ENCODE data around the gene KCNMA1.

KCNMA1 gene

GRCh38 chr10:77620731-77621130 is 16.9 kb downstream of the KCNMA1 start:
- TF ChIP-seq CTCF (IDR thresholded peaks at IDR 0.05; ENCODE audit: low read depth, low read length), result no peak
- no peak for DNase-seq (ENCODE audit: extremely low read depth, low read depth)

- no peak for TF ChIP-seq CTCF (IDR thresholded peaks at IDR 0.05; ENCODE audit: low read depth, low read length)
- no peak for DNase-seq (ENCODE audit: extremely low read depth, low read depth)
These were observed 17.5 kb downstream of the KCNMA1 start for GRCh38 chr10:77619964-77620703.

- no peak for TF ChIP-seq CTCF (IDR thresholded peaks at IDR 0.05; ENCODE audit: low read depth, low read length)
- no peak for DNase-seq (ENCODE audit: extremely low read depth, low read depth)
These were observed 19.5 kb downstream of the KCNMA1 start for GRCh38 chr10:77618117-77618516.

GRCh38 chr10:77616766-77617165 is 20.8 kb downstream of the KCNMA1 start:
- no peak for DNase-seq (ENCODE audit: extremely low read depth, low read depth)
- no peak for TF ChIP-seq CTCF (IDR thresholded peaks at IDR 0.05; ENCODE audit: low read depth, low read length)

- no peak for DNase-seq (ENCODE audit: extremely low read depth, low read depth)
- no peak for TF ChIP-seq CTCF (IDR thresholded peaks at IDR 0.05; ENCODE audit: low read depth, low read length)
These were observed 22.6 kb downstream of the KCNMA1 start for GRCh38 chr10:77614778-77615625.

- TF ChIP-seq CTCF (IDR thresholded peaks at IDR 0.05; ENCODE audit: low read depth, low read length), result no peak
These were observed 24.0 kb downstream of the KCNMA1 start for GRCh38 chr10:77613476-77614130.

GRCh38 chr10:77611670-77612069 is 25.9 kb downstream of the KCNMA1 start:
- TF ChIP-seq CTCF (IDR thresholded peaks at IDR 0.05; ENCODE audit: low read depth, low read length), result no peak
- no peak for DNase-seq (ENCODE audit: extremely low read depth, low read depth)

More at GRCh38 chr10:77613476-77614130, 24.0 kb downstream of the KCNMA1 start:
- no peak for DNase-seq (ENCODE audit: extremely low read depth, low read depth)

All from AG09319 (cell line).